Tibial artery (tissue), 4 donors: ENCODE results near the gene C11orf98.
A peak's percentile ranks its signal among the peaks of the same experiment; 100 is the strongest.

Source experiments
- DNase-seq, 2 donors: peaks; one replicate each; pipeline ENCODE4 v3.0.0-alpha.2; 2019
- H3K27ac ChIP-seq, 2 donors: fragments of 200-600 bp; sonication (generic) in 1 of 2; 1 replicate in 1 of 2; 2 replicates in 1 of 2; pipeline ENCODE4 v1.5.1; 2018 to 2019; ENCODE audit warnings: mild to moderate bottlenecking in 1 of 2
- H3K27me3 ChIP-seq, 2 donors: fragments of 200-600 bp; sonication (generic) in 1 of 2; one replicate each; pipeline versions ENCODE4 v1.5.1 to v1.6.0; 2016 to 2019
- H3K36me3 ChIP-seq, 3 donors: fragments of 200-600 bp; sonication (generic) in 2 of 3; one replicate each; pipeline ENCODE4 v1.5.1; 2016 to 2019; ENCODE audit warnings: mild to moderate bottlenecking in 2 of 3
- H3K4me1 ChIP-seq, 4 donors: fragments of 200-600 bp; sonication (generic) in 2 of 4; 1 replicate in 3 of 4; 2 replicates in 1 of 4; pipeline ENCODE4 v1.5.1; 2016 to 2019
- H3K4me3 ChIP-seq, 2 donors: fragments of 200-600 bp; sonication (generic) in 1 of 2; 1 replicate in 1 of 2; 2 replicates in 1 of 2; pipeline ENCODE4 v1.5.1; 2018 to 2019; ENCODE audit warnings: mild to moderate bottlenecking in 2 of 2
- H3K9me3 ChIP-seq, 3 donors: fragments of 200-600 bp; sonication (generic) in 1 of 3; one replicate each; pipeline ENCODE4 v1.5.1; 2016 to 2019
- intact Hi-C: fragments of 100-400 bp; cut with DNase I; formaldehyde crosslinking; loops from one replicate; pipeline ENCODE4 v1.15.0; 2023; ENCODE audit warnings: low total_unique reads
- TF ChIP-seq, protein P1 (sequence below), 2 experiments: fragments of 200-600 bp in 1 of 2; fragments of 450-650 bp in 1 of 2; IDR thresholded peaks; one replicate each; pipeline ENCODE4 v1.5.1; 2017 to 2019; ENCODE audit warnings: antibody characterized with exemption in 2 of 2, mild to moderate bottlenecking in 1 of 2, moderate library complexity in 1 of 2

The C11orf98 gene

DNA sequence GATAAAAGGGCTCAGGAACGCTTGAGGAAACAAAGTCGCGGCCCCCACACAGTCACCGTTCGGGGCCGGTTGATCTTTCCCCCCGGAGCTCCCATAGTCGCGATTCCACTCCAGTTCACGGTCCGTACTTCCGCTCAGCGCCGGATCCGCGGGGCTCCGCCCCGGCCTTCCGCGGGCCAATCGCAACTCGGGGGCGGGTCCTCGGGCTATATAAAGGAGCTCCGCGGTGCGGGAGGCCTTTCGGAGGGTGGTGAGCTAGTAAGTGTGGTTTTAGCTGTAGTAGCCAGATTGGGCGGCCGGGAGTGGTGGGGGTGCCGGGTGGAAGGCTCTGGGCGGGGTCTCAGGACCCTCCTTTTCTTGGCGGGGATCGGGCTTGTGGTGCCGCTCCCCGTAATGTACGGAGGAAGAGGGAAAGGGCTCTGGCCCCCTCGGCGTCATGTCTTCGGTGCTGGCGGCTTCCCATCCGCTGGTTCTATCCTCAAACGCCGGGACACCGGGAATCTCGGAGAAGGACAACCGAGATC lies at the start of gene C11orf98, which contains the start of gene CSKMT:
Gene C11orf98, minus strand, starts transcription at position 136 of the 524 bp plus-strand sequence. Its CDS starts 41 bp downstream, at position 95.
Gene CSKMT, plus strand, starts transcription at position 238 of the 524 bp plus-strand sequence. CDS start 568 bp downstream, outside the sequence.
- TF ChIP-seq, protein P1, sequence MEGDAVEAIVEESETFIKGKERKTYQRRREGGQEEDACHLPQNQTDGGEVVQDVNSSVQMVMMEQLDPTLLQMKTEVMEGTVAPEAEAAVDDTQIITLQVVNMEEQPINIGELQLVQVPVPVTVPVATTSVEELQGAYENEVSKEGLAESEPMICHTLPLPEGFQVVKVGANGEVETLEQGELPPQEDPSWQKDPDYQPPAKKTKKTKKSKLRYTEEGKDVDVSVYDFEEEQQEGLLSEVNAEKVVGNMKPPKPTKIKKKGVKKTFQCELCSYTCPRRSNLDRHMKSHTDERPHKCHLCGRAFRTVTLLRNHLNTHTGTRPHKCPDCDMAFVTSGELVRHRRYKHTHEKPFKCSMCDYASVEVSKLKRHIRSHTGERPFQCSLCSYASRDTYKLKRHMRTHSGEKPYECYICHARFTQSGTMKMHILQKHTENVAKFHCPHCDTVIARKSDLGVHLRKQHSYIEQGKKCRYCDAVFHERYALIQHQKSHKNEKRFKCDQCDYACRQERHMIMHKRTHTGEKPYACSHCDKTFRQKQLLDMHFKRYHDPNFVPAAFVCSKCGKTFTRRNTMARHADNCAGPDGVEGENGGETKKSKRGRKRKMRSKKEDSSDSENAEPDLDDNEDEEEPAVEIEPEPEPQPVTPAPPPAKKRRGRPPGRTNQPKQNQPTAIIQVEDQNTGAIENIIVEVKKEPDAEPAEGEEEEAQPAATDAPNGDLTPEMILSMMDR (IDR thresholded peaks at IDR 0.05): no peak
- H3K4me3 ChIP-seq: peak within 1 kb of the TSS; percentile 87 to 96
- H3K36me3 ChIP-seq: peaks cover 8 to 27% (median 10%) of the 10 kb centered on the region in 3 donors
- no peaks in the 10 kb centered on the region for H3K9me3 ChIP-seq
- no peaks in the 10 kb centered on the region for H3K27me3 ChIP-seq
- DNase-seq: peak; percentile 92 to 97
- intact Hi-C loops: no loop called here
- peak within 1 kb of the TSS; percentile 87 to 96 for H3K27ac ChIP-seq
- peaks cover 7 to 34% (median 22%) of the 10 kb centered on the region in 4 donors for H3K4me1 ChIP-seq

DNA sequence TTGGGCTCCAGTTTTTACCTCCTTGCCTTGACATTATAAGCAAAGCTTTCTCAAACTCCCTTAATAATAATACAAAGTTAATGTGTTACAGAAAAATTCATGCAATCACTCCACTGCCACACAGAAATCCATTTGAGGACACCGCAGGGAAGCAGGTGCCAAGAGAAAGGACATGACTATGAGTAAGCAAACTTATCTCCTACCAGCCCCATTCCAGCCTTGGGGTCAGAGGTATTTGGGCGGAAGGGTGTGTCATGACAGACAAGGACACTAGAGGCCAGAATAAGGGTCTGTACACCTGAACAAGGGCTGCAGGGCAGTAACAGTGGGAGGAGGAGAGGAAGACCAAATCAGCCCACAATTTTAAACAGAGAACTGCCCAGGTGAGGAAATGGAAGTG lies 48.3 kb upstream of the C11orf98 start:
- peak in 1 of 2 donors; percentile 54 for DNase-seq
- Histone ChIP-seq H3K4me3 (no peak overlapping the region), H3K36me3 (peaks cover 65 to 78% (median 77%) of the 10 kb centered on the region in 3 donors), H3K27me3 (no peaks in the 10 kb centered on the region), H3K4me1 (peaks cover 0 to 18% (median 15%) of the 10 kb centered on the region in 4 donors), H3K27ac (no peak overlapping the region), H3K9me3 (no peaks in the 10 kb centered on the region)
- TF ChIP-seq, protein P1 (IDR thresholded peaks at IDR 0.05): no peak
- intact Hi-C loops: no loop called here

DNA sequence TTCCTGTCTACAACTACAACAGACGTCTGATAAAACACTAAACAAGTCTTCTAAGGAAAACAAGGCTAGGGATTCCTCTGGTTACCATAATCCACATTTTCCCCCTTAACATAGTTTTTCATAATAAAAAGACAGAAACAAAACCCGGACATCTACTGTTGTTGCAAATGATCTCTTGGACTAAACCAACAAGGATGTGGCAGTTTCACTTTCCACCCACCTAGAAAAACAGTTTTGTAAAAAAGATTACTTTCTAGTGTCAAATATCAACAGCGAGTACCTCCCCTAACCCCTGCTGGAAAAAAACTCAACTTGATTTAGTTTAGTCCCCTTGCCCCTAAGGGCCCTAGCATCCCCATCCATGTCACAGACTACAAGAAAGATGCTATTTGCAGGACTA lies 47.9 kb upstream of the C11orf98 start:
- Histone ChIP-seq H3K27ac (no peak overlapping the region), H3K4me1 (peaks cover 0 to 23% (median 19%) of the 10 kb centered on the region in 4 donors), H3K27me3 (no peaks in the 10 kb centered on the region), H3K4me3 (no peak overlapping the region), H3K36me3 (peaks cover 61 to 73% (median 72%) of the 10 kb centered on the region in 3 donors), H3K9me3 (no peaks in the 10 kb centered on the region)
- TF ChIP-seq, protein P1 (IDR thresholded peaks at IDR 0.05): no peak
- DNase-seq: no peak
- intact Hi-C loops: no loop called here

DNA sequence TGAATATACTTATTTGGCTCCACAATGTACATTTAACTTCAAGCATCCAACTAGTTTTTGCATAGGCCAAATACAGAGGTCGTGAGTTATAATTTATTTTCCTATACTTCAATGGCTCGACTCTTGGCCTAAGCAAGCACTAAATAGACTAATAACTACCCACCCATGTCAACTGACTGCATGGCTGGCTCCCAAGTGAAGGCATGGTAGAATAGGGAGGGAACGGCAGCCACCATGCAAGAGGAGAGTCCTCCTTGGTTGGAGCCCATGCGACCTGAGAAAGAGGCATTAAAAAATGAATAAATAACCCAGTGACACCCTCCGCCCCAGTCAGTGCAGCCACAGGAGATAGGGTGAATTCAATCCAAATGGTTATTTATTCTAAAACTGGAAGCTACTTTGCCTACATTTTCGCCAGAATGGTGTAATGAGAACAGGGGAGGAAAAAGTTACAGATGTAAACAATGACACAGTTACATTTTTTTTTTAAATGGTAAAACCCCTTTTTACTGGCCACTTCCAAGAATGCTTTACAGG lies 47.3 kb upstream of the C11orf98 start:
- H3K9me3 ChIP-seq: no peaks in the 10 kb centered on the region
- H3K27ac ChIP-seq: no peak overlapping the region
- TF ChIP-seq, protein P1 (IDR thresholded peaks at IDR 0.05): no peak
- no peaks in the 10 kb centered on the region for H3K27me3 ChIP-seq
- peaks cover 0 to 24% (median 19%) of the 10 kb centered on the region in 4 donors for H3K4me1 ChIP-seq
- intact Hi-C loops: no loop called here
- no peak overlapping the region for H3K4me3 ChIP-seq
- peaks cover 55 to 68% (median 67%) of the 10 kb centered on the region in 3 donors for H3K36me3 ChIP-seq
- peak in 1 of 2 donors; percentile 29 for DNase-seq

DNA sequence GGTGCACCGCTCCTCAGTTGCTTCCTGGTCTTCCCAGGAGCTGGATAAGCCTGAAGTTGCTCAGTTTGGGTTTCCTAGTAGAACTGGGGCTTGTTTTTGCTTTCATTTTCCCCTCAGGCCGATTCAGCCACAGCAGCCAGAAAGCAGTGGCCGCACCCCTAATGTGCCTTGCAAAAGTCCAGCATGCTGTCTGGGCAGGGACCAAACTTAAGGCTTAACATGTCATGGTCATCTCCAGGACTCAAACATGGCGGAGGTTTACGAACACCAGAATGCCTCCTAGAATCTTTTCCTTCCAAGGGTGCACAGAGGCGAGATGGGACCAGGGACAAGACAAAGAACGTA lies 45.0 kb upstream of the C11orf98 start:
- intact Hi-C loops: no loop called here
- H3K9me3 ChIP-seq: no peaks in the 10 kb centered on the region
- DNase-seq: peak in 1 of 2 donors; percentile 64
- H3K27ac ChIP-seq: peak overlapping the region; percentile 91 to 96
- peaks cover 32 to 44% (median 43%) of the 10 kb centered on the region in 3 donors for H3K36me3 ChIP-seq
- peaks cover 0 to 40% (median 35%) of the 10 kb centered on the region in 4 donors for H3K4me1 ChIP-seq
- H3K4me3 ChIP-seq: peak overlapping the region; percentile 58 to 64
- no peaks in the 10 kb centered on the region for H3K27me3 ChIP-seq
- TF ChIP-seq, protein P1 (IDR thresholded peaks at IDR 0.05): no peak
